Right renal pelvis (tissue), 4 donors: ENCODE data around the gene LRG1. TPM values are rescaled to one million over a fixed set of nuclear protein-coding genes. Genes with fewer than 3 reads are reported as not detected.

ENCODE experiments used
- DNase-seq, 4 donors: peaks; one replicate each; pipeline ENCODE4 v3.0.0-alpha.2; 2013; ENCODE audit warnings: low read depth in 4 of 4, low spot score in 3 of 4, missing footprints in 1 of 4
- polyA plus RNA-seq, 4 donors: library from polyadenylated mRNA; unstranded; fragments of 120-200 nt; gene quantifications; one replicate each; pipeline ENCODE4 v1.2.1, GENCODE V29; 2013; ENCODE audit not compliant: insufficient read length in 4 of 4

LRG1 gene, protein sequence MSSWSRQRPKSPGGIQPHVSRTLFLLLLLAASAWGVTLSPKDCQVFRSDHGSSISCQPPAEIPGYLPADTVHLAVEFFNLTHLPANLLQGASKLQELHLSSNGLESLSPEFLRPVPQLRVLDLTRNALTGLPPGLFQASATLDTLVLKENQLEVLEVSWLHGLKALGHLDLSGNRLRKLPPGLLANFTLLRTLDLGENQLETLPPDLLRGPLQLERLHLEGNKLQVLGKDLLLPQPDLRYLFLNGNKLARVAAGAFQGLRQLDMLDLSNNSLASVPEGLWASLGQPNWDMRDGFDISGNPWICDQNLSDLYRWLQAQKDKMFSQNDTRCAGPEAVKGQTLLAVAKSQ
- polyA plus RNA-seq, result 1 to 10 TPM in 2 of 4 donors, under 1 TPM in 2; 0.57 to 1.6 (median 0.85) TPM

DNA sequence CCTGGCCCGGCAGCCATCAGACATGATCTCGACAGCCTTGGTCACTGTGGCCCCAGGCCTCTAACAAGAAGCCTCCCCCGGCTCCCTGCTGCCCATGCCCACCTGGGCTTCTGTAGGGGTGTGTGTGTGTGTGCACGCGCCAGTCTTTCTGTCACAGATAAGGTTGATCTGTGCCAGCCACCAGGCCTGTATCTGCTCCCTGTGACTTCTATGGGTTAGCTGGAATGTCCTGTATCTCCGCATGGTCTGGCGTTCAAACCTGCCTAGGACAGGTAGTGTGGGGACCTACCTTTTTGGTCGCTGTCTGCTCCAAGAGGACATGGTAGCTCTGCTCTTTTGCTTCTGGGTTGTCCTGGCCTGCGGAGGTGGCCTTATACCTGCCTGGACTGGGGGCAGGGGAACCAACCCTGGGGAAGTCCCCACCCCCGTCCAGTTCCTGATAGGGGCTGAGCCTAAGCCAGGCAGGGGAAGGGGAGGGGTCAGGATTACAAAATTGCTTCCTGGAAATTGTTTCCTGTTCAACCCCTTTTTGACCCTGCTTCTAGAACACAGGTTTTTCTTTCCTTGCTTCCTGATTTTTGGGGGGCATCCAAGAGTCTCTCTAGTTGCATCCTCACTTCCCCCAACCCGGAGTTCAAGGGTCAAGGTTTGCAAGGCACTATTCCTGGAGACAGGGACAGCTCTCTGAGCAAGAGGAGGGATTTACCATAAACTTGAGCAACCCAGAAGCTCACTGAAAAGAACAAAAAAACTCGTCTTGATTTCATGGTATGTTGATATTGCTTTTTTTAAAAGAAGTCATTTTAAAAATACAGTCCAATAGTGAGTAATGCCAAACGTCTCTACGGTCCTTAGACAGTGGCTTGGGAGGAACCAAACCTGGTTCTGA, at the start of gene LRG1:
LRG1 (minus strand) TSS at position 344 of the 889 bp plus-strand sequence; CDS start at position 321, 23 bp downstream.
- DNase-seq, result no peak

GRCh38 chr19:4588291-4588761, 48.5 kb upstream of the LRG1 start:
- DNase-seq, result no peak

DNA sequence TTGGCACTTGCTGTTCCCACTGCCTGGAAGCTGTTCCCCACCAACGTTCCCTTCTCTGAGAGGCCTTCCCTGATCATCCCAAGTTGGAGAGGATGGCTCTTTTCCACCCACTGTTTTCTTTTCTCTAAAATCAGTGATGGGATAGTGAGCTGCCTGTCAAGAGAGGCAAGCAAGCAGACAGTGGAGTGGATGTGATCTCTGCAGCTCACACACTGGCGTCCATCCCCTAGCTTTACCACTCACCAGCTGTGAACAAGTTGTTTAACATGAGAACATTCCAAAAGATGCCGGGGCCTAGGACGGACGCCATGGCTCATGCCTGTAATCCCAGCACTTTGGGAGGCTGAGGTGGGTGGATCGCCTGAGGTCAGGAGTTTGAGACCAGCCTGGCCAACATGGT, 47.7 kb upstream of the LRG1 start:
- DNase-seq, result no peak

GRCh38 chr19:4586691-4587090, 46.9 kb upstream of the LRG1 start:
- no peak for DNase-seq

DNA sequence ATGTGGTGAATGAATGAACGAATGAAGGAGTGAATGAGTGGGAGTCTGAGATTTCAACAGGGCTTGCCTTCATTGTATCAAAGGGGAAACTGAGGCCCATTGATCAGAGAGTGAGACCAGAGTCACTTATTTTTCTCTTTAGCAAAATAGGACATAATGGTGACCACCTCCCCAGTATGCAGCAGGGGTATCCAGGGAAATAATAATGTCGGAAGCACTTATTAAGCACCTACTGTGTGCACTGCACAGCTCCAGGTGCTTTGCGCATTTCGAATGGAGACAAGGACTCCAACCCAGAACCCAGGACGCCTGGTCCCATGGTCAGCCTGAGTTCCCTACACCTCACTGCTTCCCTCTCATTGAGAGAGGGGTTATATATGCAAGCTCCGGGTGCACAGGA, 46.4 kb upstream of the LRG1 start:
- DNase-seq, result no peak

DNA sequence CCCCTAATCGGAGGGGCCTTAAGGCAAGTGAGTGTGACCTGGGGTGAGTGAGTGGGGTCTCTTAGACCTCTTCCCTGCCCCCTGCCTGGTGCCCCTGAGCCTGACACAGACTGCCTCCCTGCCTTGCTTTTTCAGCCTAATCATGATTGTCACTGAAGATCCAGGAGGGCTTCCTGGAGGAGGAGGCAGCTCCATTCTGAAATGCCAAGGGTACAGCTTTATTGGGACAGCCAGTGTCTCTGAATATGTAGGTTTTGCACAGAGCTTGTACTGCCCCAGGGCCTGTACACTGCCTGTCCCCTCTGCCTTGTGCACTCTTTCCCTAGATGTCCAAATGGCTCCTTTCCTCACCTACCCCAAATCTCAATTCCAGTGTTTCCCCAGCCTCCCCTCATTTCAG, 45.7 kb upstream of the LRG1 start:
- DNase-seq, result no peak

DNA sequence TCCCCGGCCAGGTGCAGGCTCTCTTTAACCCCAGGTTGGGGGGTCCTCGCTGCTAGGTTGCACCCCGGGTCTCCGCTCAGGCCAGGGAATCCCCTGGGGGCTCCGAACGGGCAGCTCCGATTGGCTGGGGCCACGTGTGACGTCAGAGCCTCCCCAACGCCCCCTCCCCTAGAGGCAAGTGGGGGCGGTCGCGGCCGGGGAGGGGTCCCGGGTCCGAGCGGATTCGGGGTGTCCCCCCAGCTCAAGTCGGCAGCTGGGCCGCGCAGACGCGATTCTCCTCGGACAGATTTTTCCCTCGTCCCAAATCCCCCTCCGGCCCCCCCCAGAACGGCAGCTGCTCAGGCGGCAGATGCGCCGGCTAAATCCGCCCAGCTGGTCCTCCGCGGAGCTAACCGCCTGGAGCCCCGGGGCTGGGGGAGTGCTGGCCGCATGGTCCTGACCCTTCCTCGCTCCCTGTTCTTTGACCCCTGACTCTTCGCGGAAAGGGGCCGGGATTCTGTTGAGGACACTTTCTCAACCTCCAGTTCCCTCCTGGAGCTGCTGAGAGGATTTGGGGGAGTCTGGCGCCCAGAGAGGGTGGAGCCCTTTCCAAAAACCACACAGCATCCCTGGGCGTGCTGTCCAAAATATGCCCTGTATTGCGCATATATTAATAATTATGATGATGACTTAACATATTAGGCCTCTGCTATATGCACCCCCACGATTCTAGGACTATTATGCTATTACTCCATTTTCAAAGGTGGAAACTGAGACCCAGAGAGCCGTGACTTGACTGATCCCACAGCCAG, 45.0 kb upstream of the LRG1 start:
- no peak for DNase-seq

- no peak for DNase-seq
These were observed 44.3 kb upstream of the LRG1 start for GRCh38 chr19:4583961-4584669.

DNA sequence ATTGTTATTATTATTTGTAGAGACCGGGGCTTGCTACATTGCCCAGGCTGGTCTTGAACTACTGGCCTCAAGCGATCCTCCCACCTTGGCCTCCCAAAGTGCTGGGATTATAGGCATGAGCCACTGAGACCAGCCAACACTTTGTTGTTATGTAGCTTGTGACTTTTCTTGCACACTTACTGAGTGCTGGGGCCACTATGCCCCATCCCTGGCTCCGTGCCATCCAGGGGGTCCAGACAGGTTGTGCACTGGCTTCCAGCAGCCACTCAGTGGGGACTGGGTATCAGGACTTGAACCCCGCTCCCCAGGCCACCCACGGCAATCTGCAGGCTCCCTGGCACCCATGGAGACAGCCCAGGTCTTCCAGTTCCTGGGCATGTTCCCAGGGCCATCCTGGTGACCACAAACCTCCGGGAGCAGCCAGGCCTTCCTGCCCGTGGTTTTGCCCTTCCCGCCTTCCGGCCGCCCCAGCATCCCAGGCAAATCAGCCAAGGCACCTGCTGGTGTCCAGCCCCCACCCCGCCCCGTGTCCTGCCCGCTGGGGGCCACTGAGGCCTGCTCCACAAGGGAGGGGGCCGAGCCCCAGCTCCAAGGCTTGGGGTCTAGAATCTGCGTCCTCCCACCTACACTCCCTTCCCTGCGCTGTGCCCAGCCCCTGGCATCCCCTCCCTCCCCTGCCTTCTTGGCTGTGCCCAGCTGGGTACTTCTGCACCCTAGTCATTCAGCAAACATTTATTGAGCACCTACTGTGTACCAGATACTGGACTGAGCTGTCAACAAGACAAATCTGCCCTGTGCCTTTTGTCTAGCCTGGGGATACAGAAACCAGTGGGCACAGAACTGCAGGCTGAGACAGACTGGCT, 43.4 kb upstream of the LRG1 start:
- DNase-seq, result no peak

GRCh38 chr19:4581666-4582553, 42.1 kb upstream of the LRG1 start:
- no peak for DNase-seq

DNA sequence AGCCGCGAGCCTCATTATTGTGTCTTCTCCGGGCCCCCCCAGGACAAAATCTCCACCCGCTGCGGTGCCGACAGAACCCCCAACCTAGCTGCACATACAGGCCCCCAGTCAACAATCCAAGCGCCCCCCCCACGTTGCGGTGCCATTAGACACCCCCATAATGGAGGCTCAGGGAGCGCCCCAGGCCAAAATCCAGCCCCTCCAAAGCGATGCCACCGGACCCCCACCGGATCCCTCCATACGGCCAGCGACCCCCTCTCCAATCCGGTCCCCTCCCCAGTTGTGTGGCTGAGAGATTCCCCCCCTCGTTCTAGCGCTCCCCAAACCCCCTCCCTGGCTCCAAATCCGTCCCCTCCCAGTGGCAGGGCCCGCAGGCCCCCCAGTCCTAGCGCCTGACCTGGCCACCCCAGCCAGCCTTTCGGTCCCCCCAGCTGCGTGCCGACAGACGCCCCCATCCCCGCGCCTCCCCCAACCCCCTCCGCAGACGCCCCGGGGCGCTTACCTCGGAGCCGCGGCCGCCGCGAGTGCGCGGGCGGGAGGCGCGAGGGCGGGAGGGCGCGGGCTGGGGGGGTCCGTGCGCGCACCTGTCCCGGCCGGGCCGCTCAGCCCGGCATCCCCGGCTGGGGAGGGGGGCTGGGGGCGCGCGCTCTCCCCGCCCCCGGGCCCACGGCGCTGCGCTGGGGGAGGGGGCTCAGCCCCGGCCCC, 41.3 kb upstream of the LRG1 start:
- no peak for DNase-seq

DNA sequence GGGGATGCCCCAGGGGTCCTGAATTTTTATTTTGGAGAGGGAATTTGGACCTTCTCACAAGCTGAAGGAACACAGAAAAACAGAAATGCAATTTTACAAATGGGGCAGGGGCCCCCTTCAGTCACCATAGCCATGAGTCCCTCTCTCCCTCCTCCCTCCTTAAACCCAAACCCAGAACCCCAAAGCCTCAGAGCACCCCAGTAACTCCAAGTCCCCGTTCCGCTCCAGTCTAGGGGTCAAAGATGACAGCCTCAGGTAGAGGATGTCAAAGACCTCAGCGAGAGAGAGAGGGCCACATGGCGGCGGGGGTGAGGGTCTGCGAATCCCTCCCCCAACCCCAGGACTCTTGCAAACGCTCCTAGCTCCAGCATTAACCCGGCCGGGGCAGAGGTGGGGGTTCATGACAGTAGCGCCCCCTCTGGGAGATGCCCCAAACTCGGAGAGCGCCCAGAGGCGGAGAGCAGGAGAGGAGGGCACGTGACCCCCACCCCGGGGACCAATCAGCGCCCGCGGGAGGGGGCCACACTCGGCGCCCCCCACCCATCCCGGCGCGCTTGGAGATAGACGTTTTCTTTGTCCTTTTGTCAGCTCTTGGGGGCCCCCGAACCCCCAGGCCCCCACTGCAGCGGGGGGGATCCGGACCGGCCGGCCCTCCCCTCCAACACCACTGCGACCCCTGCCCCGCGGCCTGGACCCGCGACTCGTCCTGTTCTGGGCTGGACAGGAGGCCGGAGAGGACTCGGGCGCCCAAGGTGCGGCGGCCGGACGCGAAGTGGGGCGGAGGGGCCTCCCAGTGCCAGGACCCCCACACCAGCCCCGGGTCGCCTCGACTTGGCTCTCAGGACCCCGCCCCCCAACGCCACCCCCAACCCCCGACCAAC, 40.4 kb upstream of the LRG1 start:
- no peak for DNase-seq

- DNase-seq, result no peak
These were observed 39.6 kb upstream of the LRG1 start for GRCh38 chr19:4579389-4579788.

DNA sequence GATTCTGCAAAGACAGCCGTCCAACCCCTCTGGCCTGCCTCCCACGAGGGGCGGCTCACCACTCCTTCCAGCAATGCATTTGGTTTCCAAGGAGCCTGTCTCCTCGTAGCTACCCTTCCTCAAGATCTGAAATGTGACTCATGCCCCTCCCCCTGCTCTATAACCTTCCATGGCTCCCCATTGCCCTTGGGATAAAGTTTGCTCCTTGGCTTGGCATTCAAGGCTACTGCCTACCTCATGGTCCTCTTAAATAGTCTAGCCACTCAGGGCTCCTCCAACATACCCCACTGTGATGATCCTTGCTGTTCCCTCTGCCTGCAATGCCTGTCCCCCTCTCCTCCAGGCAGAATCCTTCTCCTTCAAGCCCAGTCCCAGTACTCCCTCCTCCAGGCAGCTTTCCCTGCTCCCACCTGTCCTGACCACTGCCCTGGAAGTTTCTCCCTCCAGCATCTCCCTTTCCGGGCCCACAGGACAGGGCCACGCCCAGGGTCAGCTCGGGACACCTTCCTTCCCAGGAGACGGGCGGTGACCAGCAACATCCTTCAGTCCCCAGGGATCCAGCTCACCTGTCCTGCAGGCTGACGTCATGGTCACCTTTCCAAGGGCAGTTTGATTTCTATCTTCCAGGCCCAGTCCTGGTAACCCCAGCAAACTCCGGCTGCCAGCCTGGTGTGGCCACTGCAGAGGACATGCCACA, 38.9 kb upstream of the LRG1 start:
- no peak for DNase-seq

DNA sequence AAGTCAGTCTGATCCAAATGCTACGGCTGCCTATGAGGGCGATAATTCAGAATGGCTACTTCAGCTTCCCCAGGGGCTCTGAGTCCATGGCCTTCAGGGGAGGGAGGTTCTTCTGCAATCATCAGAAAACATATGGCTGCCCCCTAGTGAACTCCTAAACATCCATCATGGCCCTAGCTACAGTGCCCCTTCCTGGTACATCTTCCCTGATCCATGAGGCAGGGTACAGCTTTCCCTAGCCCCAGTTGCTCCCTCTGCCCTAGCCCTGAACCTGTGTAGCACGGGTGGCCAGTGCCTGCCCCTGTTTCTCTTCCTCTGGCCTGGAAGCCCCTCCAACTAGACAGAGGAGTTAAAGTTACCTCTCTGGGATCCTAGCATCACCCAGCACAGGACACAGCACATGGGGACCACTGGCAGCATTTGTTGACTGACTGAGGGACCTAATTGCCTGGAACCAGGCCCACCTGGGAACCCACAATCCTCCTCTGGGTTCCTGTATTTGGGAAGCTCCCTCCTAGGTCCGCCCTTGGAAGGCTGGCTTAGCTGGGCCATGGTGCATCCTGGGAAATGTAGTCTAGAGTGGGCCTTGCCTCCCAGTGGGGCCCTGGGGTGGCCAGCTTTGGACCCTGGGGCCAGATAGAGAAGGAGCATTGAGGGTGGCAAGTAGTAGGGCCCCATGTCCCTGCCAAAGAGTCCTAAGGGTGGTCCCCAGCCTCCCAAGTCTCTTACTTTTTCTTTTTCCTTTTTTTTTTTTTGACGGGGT, 37.4 kb upstream of the LRG1 start:
- no peak for DNase-seq
